Chondrocyte (in vitro differentiated cells): Measurements from ENCODE around the gene LCN15. TPM values are rescaled to one million over a fixed set of nuclear protein-coding genes. Genes with fewer than 3 reads are reported as not detected.

ENCODE experiments used
- DNase-seq: peaks from one replicate; pipeline ENCODE4 v3.0.0; 2021; ENCODE audit warnings: mixed read lengths, low spot score
- H3K27ac Mint-ChIP-seq: one replicate; pipeline ENCODE4 v1.8.0; 2021; ENCODE audit warnings: mild to moderate bottlenecking, moderate library complexity, mixed read lengths; ENCODE audit not compliant: unreplicated experiment
- H3K27me3 Mint-ChIP-seq: 2 replicates; pipeline ENCODE4 v1.8.0; 2021; ENCODE audit warnings: low read depth, mixed read lengths
- H3K36me3 Mint-ChIP-seq: 2 replicates; pipeline ENCODE4 v1.8.0; 2021; ENCODE audit warnings: low read depth, mixed read lengths
- H3K4me1 Mint-ChIP-seq: 2 replicates; pipeline ENCODE4 v1.8.0; 2021; ENCODE audit warnings: low read depth, mild to moderate bottlenecking, mixed read lengths
- H3K4me3 Mint-ChIP-seq: one replicate; pipeline ENCODE4 v1.8.0; 2021; ENCODE audit warnings: mild to moderate bottlenecking, moderate library complexity, mixed read lengths; ENCODE audit not compliant: unreplicated experiment
- H3K9me3 Mint-ChIP-seq: 2 replicates; pipeline ENCODE4 v1.8.0; 2021; ENCODE audit warnings: low read depth, mixed read lengths
- CTCF ChIP-seq: fragments of 200-600 bp; sonication (generic); IDR thresholded peaks from 2 replicates; pipeline ENCODE4 v1.5.0; 2021; ENCODE audit warnings: antibody characterized with exemption, mild to moderate bottlenecking, moderate library complexity
- total RNA-seq: library from RNA; stranded (reverse); gene quantifications from 3 replicates; pipeline ENCODE4 v1.2.1, GENCODE V29; 2021

Gene LCN15
- total RNA-seq, 1 donor from 2014 or later: not detected

- H3K4me1 Mint-ChIP-seq: peaks cover under 1% of the 10 kb centered on the region
- H3K36me3 Mint-ChIP-seq: peaks cover 9% of the 10 kb centered on the region
- H3K27me3 Mint-ChIP-seq: peaks cover 37% of the 10 kb centered on the region
- H3K27ac Mint-ChIP-seq: no peak overlapping the region
- DNase-seq: no peak
- TF ChIP-seq CTCF: no peak
- no peaks in the 10 kb centered on the region for H3K9me3 Mint-ChIP-seq
- H3K4me3 Mint-ChIP-seq: no peak overlapping the region
Observed at GRCh38 chr9:136782452-136782851, 18.1 kb upstream of the LCN15 start.

DNA sequence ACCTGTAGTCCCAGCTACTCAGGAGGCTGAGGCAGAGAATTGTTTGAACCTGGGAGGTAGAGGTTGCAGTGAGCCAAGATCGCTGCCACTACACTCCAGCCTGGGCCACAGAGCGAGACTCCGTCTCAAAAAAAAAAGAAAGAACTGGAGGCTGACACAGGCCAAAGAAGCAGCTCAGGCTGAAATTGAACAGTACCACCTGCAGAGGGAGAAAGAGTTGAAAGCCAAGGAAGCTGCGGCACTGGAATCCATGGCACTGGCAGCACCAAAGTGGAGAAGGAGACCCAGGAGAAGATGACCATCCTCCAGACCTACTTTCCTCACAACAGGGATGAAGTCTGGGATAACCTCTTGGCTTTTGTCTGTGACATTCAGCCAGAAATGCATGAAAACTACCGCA, 15.5 kb upstream of the LCN15 start:
- no peak for DNase-seq
- TF ChIP-seq CTCF: peak; percentile 31
- Mint-ChIP-seq H3K27me3 (peaks cover 43% of the 10 kb centered on the region), H3K4me1 (no peaks in the 10 kb centered on the region), H3K27ac (no peak overlapping the region), H3K4me3 (no peak overlapping the region), H3K36me3 (peaks cover 9% of the 10 kb centered on the region), H3K9me3 (no peaks in the 10 kb centered on the region)

- H3K4me3 Mint-ChIP-seq: no peak overlapping the region
- no peaks in the 10 kb centered on the region for H3K4me1 Mint-ChIP-seq
- no peak for DNase-seq
- peaks cover 11% of the 10 kb centered on the region for H3K9me3 Mint-ChIP-seq
- TF ChIP-seq CTCF: no peak
- peaks cover 11% of the 10 kb centered on the region for H3K36me3 Mint-ChIP-seq
- H3K27me3 Mint-ChIP-seq: peaks cover 43% of the 10 kb centered on the region
- no peak overlapping the region for H3K27ac Mint-ChIP-seq
Observed at GRCh38 chr9:136777359-136777758, 13.0 kb upstream of the LCN15 start.

- H3K4me1 Mint-ChIP-seq: no peaks in the 10 kb centered on the region
- H3K27me3 Mint-ChIP-seq: peaks cover 42% of the 10 kb centered on the region
- H3K36me3 Mint-ChIP-seq: peaks cover 11% of the 10 kb centered on the region
- peaks cover 11% of the 10 kb centered on the region for H3K9me3 Mint-ChIP-seq
- no peak overlapping the region for H3K4me3 Mint-ChIP-seq
- no peak for TF ChIP-seq CTCF
- DNase-seq: no peak
- no peak overlapping the region for H3K27ac Mint-ChIP-seq
Observed at GRCh38 chr9:136776947-136777346, 12.6 kb upstream of the LCN15 start.

GRCh38 chr9:136775191-136775590, 10.9 kb upstream of the LCN15 start:
- H3K4me3 Mint-ChIP-seq: no peak overlapping the region
- H3K9me3 Mint-ChIP-seq: peaks cover 11% of the 10 kb centered on the region
- peaks cover 2% of the 10 kb centered on the region for H3K4me1 Mint-ChIP-seq
- DNase-seq: peak; percentile 58
- no peak overlapping the region for H3K27ac Mint-ChIP-seq
- H3K36me3 Mint-ChIP-seq: peaks cover 11% of the 10 kb centered on the region
- peaks cover 33% of the 10 kb centered on the region for H3K27me3 Mint-ChIP-seq
- no peak for TF ChIP-seq CTCF
